GM23338 (cell line): ENCODE data around the gene NCBP3.

Source experiments
- CREB1 ChIP-seq: fragments of 250-450 bp; sonication (Bioruptor Pico); IDR thresholded peaks from 2 replicates; pipeline ENCODE4 v1.5.0; 2020; ENCODE audit warnings: low read depth, mild to moderate bottlenecking, moderate library complexity
- CTCF ChIP-seq, 2 experiments: fragments of 200-600 bp in 1 of 2; sonication (generic) in 1 of 2; conservative IDR thresholded peaks; 2 replicates each; pipeline versions ENCODE4 v1.5.1 to v1.6.1; 2016 to 2017; ENCODE audit warnings: antibody characterized with exemption in 2 of 2, low read depth in 2 of 2, mild to moderate bottlenecking in 2 of 2, moderate library complexity in 1 of 2
- ETS1 ChIP-seq: IDR thresholded peaks from 2 replicates; pipeline ENCODE4 v1.6.1; 2016; ENCODE audit warnings: antibody characterized with exemption
- EZH2 ChIP-seq: fragments of 200-600 bp; sonication (generic); IDR thresholded peaks from one replicate; pipeline ENCODE4 v1.8.0; 2017; ENCODE audit warnings: antibody characterized with exemption, mild to moderate bottlenecking, low read depth; ENCODE audit not compliant: unreplicated experiment
- EZH2phosphoT487 ChIP-seq: fragments of 200-600 bp; sonication (generic); IDR thresholded peaks from one replicate; pipeline ENCODE4 v1.8.1; 2018; ENCODE audit warnings: antibody characterized with exemption; ENCODE audit not compliant: unreplicated experiment
- JUNB ChIP-seq: IDR thresholded peaks from one replicate; pipeline ENCODE4 v1.6.1; 2016; ENCODE audit warnings: antibody characterized with exemption; ENCODE audit not compliant: unreplicated experiment
- NANOG ChIP-seq: IDR thresholded peaks from 2 replicates; pipeline ENCODE4 v1.6.1; 2016; ENCODE audit warnings: antibody characterized with exemption, borderline replicate concordance
- POLR2AphosphoS5 ChIP-seq: IDR thresholded peaks from 2 replicates; pipeline ENCODE4 v1.6.1; 2016; ENCODE audit warnings: antibody characterized with exemption, low read depth
- REST ChIP-seq: IDR thresholded peaks from one replicate; pipeline ENCODE4 v1.6.1; 2018; ENCODE audit warnings: antibody characterized with exemption; ENCODE audit not compliant: unreplicated experiment
- ZNF114 ChIP-seq: fragments of 250-450 bp; sonication (Bioruptor Pico); IDR thresholded peaks from 2 replicates; pipeline ENCODE4 v1.5.0; 2020; ENCODE audit warnings: mild to moderate bottlenecking, moderate library complexity
- ZNF331 ChIP-seq: fragments of 250-450 bp; sonication (Bioruptor Pico); IDR thresholded peaks from 2 replicates; pipeline ENCODE4 v1.5.0; 2020; ENCODE audit warnings: low read depth, mild to moderate bottlenecking, moderate library complexity
- ZNF462 ChIP-seq: fragments of 250-450 bp; sonication (Bioruptor Pico); IDR thresholded peaks from 2 replicates; pipeline ENCODE4 v1.5.0; 2020; ENCODE audit warnings: mild to moderate bottlenecking, moderate library complexity

- TF ChIP-seq CTCF (conservative IDR thresholded peaks at IDR 0.05; ENCODE audit: low read depth in 2 of 2) = no peak
- no peak for TF ChIP-seq EZH2
- TF ChIP-seq POLR2AphosphoS5 = no peak
- no peak for TF ChIP-seq REST
- no peak for TF ChIP-seq JUNB
- TF ChIP-seq CREB1 (CRISPR knock-in tag) = no peak
- TF ChIP-seq ZNF114 = no peak
- no peak for TF ChIP-seq ETS1
- no peak for TF ChIP-seq ZNF331 (CRISPR knock-in tag)
- no peak for TF ChIP-seq EZH2phosphoT487
- TF ChIP-seq NANOG = no peak
- no peak for TF ChIP-seq ZNF462 (CRISPR knock-in tag)
Observed at GRCh38 chr17:3773511-3773910, 72.5 kb downstream of the NCBP3 start.
